Measurements from ENCODE around the gene USP40. TPM values are rescaled to one million over a fixed set of nuclear protein-coding genes. Genes with fewer than 3 reads are reported as not detected.

USP40 gene
- total RNA-seq, 2 donors from 2014 or later: 5.9 to 22.9 TPM

GRCh38 chr2:233436191-233436581 is 130.4 kb downstream of the USP40 start:
- Mint-ChIP-seq H3K27ac (peak overlapping the region in 1 of 2 donors; percentile 29), H3K36me3 (peaks cover 5 to 7% of the 10 kb centered on the region in 2 donors), H3K9me3 (peaks cover 0 to 5% of the 10 kb centered on the region in 2 donors)
- ATAC-seq: no peak
- DNase-seq (ENCODE audit: low spot score in 2 of 2): no peak

GRCh38 chr2:233435436-233436190 is 131.0 kb downstream of the USP40 start:
- DNase-seq (ENCODE audit: low spot score in 2 of 2) (no peak), ATAC-seq (no peak)
- H3K27ac Mint-ChIP-seq: peak overlapping the region in 1 of 2 donors; percentile 29

GRCh38 chr2:233434666-233435330 is 131.8 kb downstream of the USP40 start:
- Mint-ChIP-seq H3K9me3 (peaks cover 0 to 5% of the 10 kb centered on the region in 2 donors), H3K36me3 (peaks cover 5 to 10% of the 10 kb centered on the region in 2 donors), H3K27ac (no peak overlapping the region)
- no peak for DNase-seq (ENCODE audit: low spot score in 2 of 2)
- no peak for ATAC-seq

More at GRCh38 chr2:233435436-233436190, 131.0 kb downstream of the USP40 start:
- H3K36me3 Mint-ChIP-seq: peaks cover 5 to 10% of the 10 kb centered on the region in 2 donors
- peaks cover 0 to 5% of the 10 kb centered on the region in 2 donors for H3K9me3 Mint-ChIP-seq

GRCh38 chr2:233433794-233434193 is 132.8 kb downstream of the USP40 start:
- peaks cover 2 to 10% of the 10 kb centered on the region in 2 donors for H3K36me3 Mint-ChIP-seq
- H3K27ac Mint-ChIP-seq: no peak overlapping the region
- DNase-seq (ENCODE audit: low spot score in 2 of 2): no peak
- peaks cover 0 to 5% of the 10 kb centered on the region in 2 donors for H3K9me3 Mint-ChIP-seq
- no peak for ATAC-seq

GRCh38 chr2:233433029-233433428 is 133.6 kb downstream of the USP40 start:
- H3K9me3 Mint-ChIP-seq: peaks cover 0 to 5% of the 10 kb centered on the region in 2 donors
- DNase-seq (ENCODE audit: low spot score in 2 of 2) (no peak), ATAC-seq (no peak)
- no peak overlapping the region for H3K27ac Mint-ChIP-seq
- peaks cover 0 to 12% of the 10 kb centered on the region in 2 donors for H3K36me3 Mint-ChIP-seq

- Mint-ChIP-seq H3K27ac (no peak overlapping the region), H3K9me3 (peaks cover 0 to 16% of the 10 kb centered on the region in 2 donors), H3K36me3 (peaks cover 6 to 35% of the 10 kb centered on the region in 2 donors)
- no peak for DNase-seq (ENCODE audit: low spot score in 2 of 2)
- ATAC-seq: no peak
Measured at GRCh38 chr2:233430651-233431050, 135.9 kb downstream of the USP40 start.

- H3K9me3 Mint-ChIP-seq: peaks cover 0 to 16% of the 10 kb centered on the region in 2 donors
- no peak for DNase-seq (ENCODE audit: low spot score in 2 of 2)
- H3K27ac Mint-ChIP-seq: peak overlapping the region in 1 of 2 donors; percentile 53
- no peak for ATAC-seq
- H3K36me3 Mint-ChIP-seq: peaks cover 6 to 38% of the 10 kb centered on the region in 2 donors
Measured at GRCh38 chr2:233430081-233430480, 136.5 kb downstream of the USP40 start.

GRCh38 chr2:233429175-233429897 is 137.2 kb downstream of the USP40 start:
- peaks cover 6 to 44% of the 10 kb centered on the region in 2 donors for H3K36me3 Mint-ChIP-seq
- peak overlapping the region in 1 of 2 donors; percentile 53 for H3K27ac Mint-ChIP-seq
- DNase-seq (ENCODE audit: low spot score in 2 of 2) (no peak), ATAC-seq (no peak)
- H3K9me3 Mint-ChIP-seq: peaks cover 0 to 16% of the 10 kb centered on the region in 2 donors

- ATAC-seq (no peak), DNase-seq (ENCODE audit: low spot score in 2 of 2) (no peak)
- H3K27ac Mint-ChIP-seq: no peak overlapping the region
- peaks cover 0 to 16% of the 10 kb centered on the region in 2 donors for H3K9me3 Mint-ChIP-seq
- H3K36me3 Mint-ChIP-seq: peaks cover 12 to 53% of the 10 kb centered on the region in 2 donors
Measured at GRCh38 chr2:233428438-233428837, 138.1 kb downstream of the USP40 start.

- ATAC-seq (no peak), DNase-seq (ENCODE audit: low spot score in 2 of 2) (no peak)
- peaks cover 0 to 16% of the 10 kb centered on the region in 2 donors for H3K9me3 Mint-ChIP-seq
- peaks cover 12 to 57% of the 10 kb centered on the region in 2 donors for H3K36me3 Mint-ChIP-seq
- peak overlapping the region in 1 of 2 donors; percentile 9 for H3K27ac Mint-ChIP-seq
Measured at GRCh38 chr2:233428008-233428407, 138.6 kb downstream of the USP40 start.

- peak overlapping the region in 1 of 2 donors; percentile 4 for H3K27ac Mint-ChIP-seq
- DNase-seq (ENCODE audit: low spot score in 2 of 2) (peak in 1 of 2 donors; percentile 36), ATAC-seq (peak; percentile 48 to 80)
- peaks cover 12 to 59% of the 10 kb centered on the region in 2 donors for H3K36me3 Mint-ChIP-seq
- peaks cover 0 to 11% of the 10 kb centered on the region in 2 donors for H3K9me3 Mint-ChIP-seq
Measured at GRCh38 chr2:233426619-233427342, 139.8 kb downstream of the USP40 start.

Other genes with a start within 250 kb of the USP40 start
- 10 to 100 TPM; 63.2 to 94.8 TPM for gene DGKD, start 212.3 kb downstream of the USP40 start, total RNA-seq
- not detected for gene UGT1A8, start 50.9 kb upstream of the USP40 start, total RNA-seq
- gene UGT1A10, start 69.7 kb upstream of the USP40 start, total RNA-seq: not detected
- not detected for gene UGT1A9, start 105.1 kb upstream of the USP40 start, total RNA-seq
- not detected for gene UGT1A7, start 115.1 kb upstream of the USP40 start, total RNA-seq
- not detected for gene UGT1A6, start 126.1 kb upstream of the USP40 start, total RNA-seq
- not detected for gene UGT1A5, start 146.1 kb upstream of the USP40 start, total RNA-seq
- not detected for gene UGT1A4, start 152.0 kb upstream of the USP40 start, total RNA-seq
- gene UGT1A3, start 162.3 kb upstream of the USP40 start, total RNA-seq: not detected
- gene UGT1A1, start 193.5 kb upstream of the USP40 start, total RNA-seq: not detected
- not detected for gene MROH2A, start 211.5 kb upstream of the USP40 start, total RNA-seq